IPS-20b (cell line): ENCODE data around the gene KIAA1755.

Experiments used
- H3K27ac ChIP-seq: one replicate; pipeline ENCODE4 v1.5.1; 2013; ENCODE audit warnings: low read length
- H3K27me3 ChIP-seq: 2 replicates; pipeline ENCODE4 v1.6.1; 2013; ENCODE audit warnings: mild to moderate bottlenecking, low read length, inconsistent platforms; ENCODE audit not compliant: insufficient read depth
- H3K36me3 ChIP-seq: 2 replicates; pipeline ENCODE4 v1.6.1; 2013; ENCODE audit warnings: low read depth, mild to moderate bottlenecking, inconsistent platforms, low read length, moderate library complexity; ENCODE audit not compliant: insufficient read depth
- H3K4me1 ChIP-seq: 2 replicates; pipeline ENCODE4 v1.6.1; 2013; ENCODE audit warnings: mild to moderate bottlenecking, control low read depth, inconsistent platforms, low read length, moderate library complexity; ENCODE audit not compliant: insufficient read depth
- H3K4me3 ChIP-seq: 2 replicates; pipeline ENCODE4 v1.5.1; 2013; ENCODE audit warnings: mild to moderate bottlenecking, low read length, inconsistent platforms
- H3K9ac ChIP-seq: 2 replicates; pipeline ENCODE4 v1.6.1; 2013; ENCODE audit warnings: low read depth, mild to moderate bottlenecking, inconsistent platforms, low read length, moderate library complexity
- H3K9me3 ChIP-seq: 2 replicates; pipeline ENCODE4 v1.6.1; 2013; ENCODE audit warnings: mild to moderate bottlenecking, low read depth, low read length, inconsistent platforms; ENCODE audit not compliant: insufficient read depth

The KIAA1755 gene

GRCh38 chr20:38196076-38196475 lies 64.5 kb downstream of the KIAA1755 start:
- no peaks in the 10 kb centered on the region; the same call in none of the 2 replicates for H3K4me1 ChIP-seq
- no peaks in the 10 kb centered on the region for H3K36me3 ChIP-seq
- no peaks in the 10 kb centered on the region for H3K9me3 ChIP-seq
- no peak overlapping the region for H3K9ac ChIP-seq
- H3K27ac ChIP-seq, result no peak overlapping the region
- H3K4me3 ChIP-seq, result no peak overlapping the region
- no peaks in the 10 kb centered on the region for H3K27me3 ChIP-seq

- no peak overlapping the region for H3K9ac ChIP-seq
- no peaks in the 10 kb centered on the region for H3K36me3 ChIP-seq
- no peaks in the 10 kb centered on the region for H3K9me3 ChIP-seq
- no peaks in the 10 kb centered on the region; the same call in none of the 2 replicates for H3K4me1 ChIP-seq
- no peak overlapping the region for H3K4me3 ChIP-seq
- H3K27me3 ChIP-seq, result no peaks in the 10 kb centered on the region
- H3K27ac ChIP-seq, result no peak overlapping the region
Measured at GRCh38 chr20:38195521-38195920, 65.0 kb downstream of the KIAA1755 start.

GRCh38 chr20:38194971-38195504 lies 65.5 kb downstream of the KIAA1755 start:
- no peaks in the 10 kb centered on the region; the same call in none of the 2 replicates for H3K4me1 ChIP-seq
- no peaks in the 10 kb centered on the region for H3K9me3 ChIP-seq
- H3K9ac ChIP-seq, result no peak overlapping the region
- H3K27ac ChIP-seq, result no peak overlapping the region
- no peaks in the 10 kb centered on the region for H3K36me3 ChIP-seq
- no peak overlapping the region for H3K4me3 ChIP-seq
- no peaks in the 10 kb centered on the region for H3K27me3 ChIP-seq

- Histone ChIP-seq H3K27ac (no peak overlapping the region), H3K9me3 (no peaks in the 10 kb centered on the region), H3K9ac (no peak overlapping the region), H3K27me3 (no peaks in the 10 kb centered on the region), H3K4me1 (no peaks in the 10 kb centered on the region; the same call in none of the 2 replicates), H3K4me3 (no peak overlapping the region), H3K36me3 (no peaks in the 10 kb centered on the region)
Measured at GRCh38 chr20:38193586-38194105, 66.9 kb downstream of the KIAA1755 start.

GRCh38 chr20:38192323-38192885 lies 68.1 kb downstream of the KIAA1755 start:
- H3K9me3 ChIP-seq, result no peaks in the 10 kb centered on the region
- H3K9ac ChIP-seq, result no peak overlapping the region
- H3K4me1 ChIP-seq, result no peaks in the 10 kb centered on the region
- no peak overlapping the region for H3K27ac ChIP-seq
- H3K27me3 ChIP-seq, result no peaks in the 10 kb centered on the region
- no peaks in the 10 kb centered on the region for H3K36me3 ChIP-seq
- no peak overlapping the region for H3K4me3 ChIP-seq

GRCh38 chr20:38191654-38192053 lies 68.9 kb downstream of the KIAA1755 start:
- H3K27ac ChIP-seq, result no peak overlapping the region
- H3K36me3 ChIP-seq, result no peaks in the 10 kb centered on the region
- no peaks in the 10 kb centered on the region for H3K4me1 ChIP-seq
- H3K9me3 ChIP-seq, result no peaks in the 10 kb centered on the region
- H3K4me3 ChIP-seq, result no peak overlapping the region
- no peak overlapping the region; the same call in 1 of the 2 replicates for H3K9ac ChIP-seq
- no peaks in the 10 kb centered on the region for H3K27me3 ChIP-seq

GRCh38 chr20:38190936-38191371 lies 69.6 kb downstream of the KIAA1755 start:
- no peaks in the 10 kb centered on the region for H3K27me3 ChIP-seq
- H3K9me3 ChIP-seq, result no peaks in the 10 kb centered on the region
- no peaks in the 10 kb centered on the region for H3K4me1 ChIP-seq
- H3K4me3 ChIP-seq, result no peak overlapping the region
- H3K36me3 ChIP-seq, result no peaks in the 10 kb centered on the region
- no peak overlapping the region for H3K27ac ChIP-seq
- no peak overlapping the region for H3K9ac ChIP-seq

GRCh38 chr20:38190166-38190565 lies 70.4 kb downstream of the KIAA1755 start:
- Histone ChIP-seq H3K9ac (no peak overlapping the region), H3K4me3 (no peak overlapping the region), H3K27ac (no peak overlapping the region), H3K9me3 (no peaks in the 10 kb centered on the region), H3K4me1 (no peaks in the 10 kb centered on the region), H3K36me3 (no peaks in the 10 kb centered on the region), H3K27me3 (no peaks in the 10 kb centered on the region)

- Histone ChIP-seq H3K36me3 (no peaks in the 10 kb centered on the region), H3K4me1 (no peaks in the 10 kb centered on the region), H3K9me3 (no peaks in the 10 kb centered on the region), H3K4me3 (no peak overlapping the region), H3K27ac (no peak overlapping the region), H3K9ac (no peak overlapping the region), H3K27me3 (no peaks in the 10 kb centered on the region)
Measured at GRCh38 chr20:38187517-38187916, 73.0 kb downstream of the KIAA1755 start.

GRCh38 chr20:38186788-38187221 lies 73.7 kb downstream of the KIAA1755 start:
- Histone ChIP-seq H3K36me3 (no peaks in the 10 kb centered on the region), H3K9ac (no peak overlapping the region), H3K4me3 (no peak overlapping the region), H3K27me3 (no peaks in the 10 kb centered on the region), H3K4me1 (no peaks in the 10 kb centered on the region), H3K27ac (no peak overlapping the region), H3K9me3 (no peaks in the 10 kb centered on the region; the same call in 1 of the 2 replicates)

- Histone ChIP-seq H3K9ac (no peak overlapping the region), H3K27me3 (no peaks in the 10 kb centered on the region), H3K4me1 (no peaks in the 10 kb centered on the region), H3K36me3 (no peaks in the 10 kb centered on the region), H3K27ac (no peak overlapping the region), H3K9me3 (no peaks in the 10 kb centered on the region; the same call in 1 of the 2 replicates), H3K4me3 (no peak overlapping the region)
Measured at GRCh38 chr20:38184101-38184500, 76.4 kb downstream of the KIAA1755 start.

GRCh38 chr20:38181971-38182370 lies 78.6 kb downstream of the KIAA1755 start:
- Histone ChIP-seq H3K27ac (no peak overlapping the region), H3K4me1 (no peaks in the 10 kb centered on the region), H3K36me3 (no peaks in the 10 kb centered on the region), H3K9ac (no peak overlapping the region), H3K27me3 (no peaks in the 10 kb centered on the region), H3K4me3 (no peak overlapping the region), H3K9me3 (no peaks in the 10 kb centered on the region; the same call in 1 of the 2 replicates)
